Neural cell (in vitro differentiated cells): ENCODE data around the gene FAM107B. TPM values are rescaled to one million over a fixed set of nuclear protein-coding genes. Genes with fewer than 3 reads are reported as not detected.
A peak's percentile ranks its signal among the peaks of the same experiment; 100 is the strongest.

ENCODE experiments used
- H2AFZ ChIP-seq: fragments of 200-600, 300-800 bp; sonication (generic), shearing (Covaris generic); 2 replicates; pipeline ENCODE4 v1.6.0; 2014; ENCODE audit warnings: low read depth, mild to moderate bottlenecking, antibody characterized with exemption, low read length, moderate library complexity
- H3F3A ChIP-seq: fragments of 200-600 bp; shearing (Covaris generic); 2 replicates; pipeline ENCODE4 v1.6.1; 2016; ENCODE audit warnings: mild to moderate bottlenecking, moderate library complexity, mixed read lengths, antibody characterized with exemption, low read length; ENCODE audit not compliant: insufficient read depth, poor library complexity, severe bottlenecking
- H3K27ac ChIP-seq: fragments of 200-600, 300-800 bp; sonication (generic), shearing (Covaris generic); 2 replicates; pipeline ENCODE4 v1.5.1; 2014; ENCODE audit warnings: mild to moderate bottlenecking, low read length, moderate library complexity
- H3K27me3 ChIP-seq: fragments of 300-800, 200-600 bp; sonication (generic), shearing (Covaris generic); 2 replicates; pipeline ENCODE4 v1.6.0; 2014; ENCODE audit warnings: mild to moderate bottlenecking, low read depth, low read length, moderate library complexity; ENCODE audit not compliant: insufficient read depth
- H3K36me3 ChIP-seq: fragments of 300-800, 200-600 bp; sonication (generic), shearing (Covaris generic); 2 replicates; pipeline ENCODE4 v1.5.1; 2014; ENCODE audit warnings: mild to moderate bottlenecking, antibody characterized with exemption, low read length, moderate library complexity; ENCODE audit not compliant: insufficient read depth
- H3K4me2 ChIP-seq: fragments of 300-800, 200-600 bp; sonication (generic), shearing (Covaris generic); 2 replicates; pipeline ENCODE4 v1.6.0; 2014; ENCODE audit warnings: mild to moderate bottlenecking, low read length
- H3K4me3 ChIP-seq: fragments of 300-800, 200-600 bp; sonication (generic), shearing (Covaris generic); 2 replicates; pipeline ENCODE4 v1.5.1; 2014; ENCODE audit warnings: mild to moderate bottlenecking, low read length, moderate library complexity
- H3K79me2 ChIP-seq: fragments of 200-600 bp; shearing (Covaris generic); replicated peaks from 2 replicates; pipeline ENCODE4 v1.6.0; 2014; ENCODE audit warnings: mild to moderate bottlenecking, low read length, moderate library complexity; ENCODE audit not compliant: insufficient read depth
- H3K9ac ChIP-seq: fragments of 300-800, 200-600 bp; sonication (generic), shearing (Covaris generic); 2 replicates; pipeline ENCODE4 v1.6.1; 2016; ENCODE audit warnings: mild to moderate bottlenecking, low read length, mixed read lengths
- H3K9me2 ChIP-seq: fragments of 200-600 bp; shearing (Covaris generic); 2 replicates; pipeline ENCODE4 v1.6.1; 2016; ENCODE audit warnings: mild to moderate bottlenecking, low read length, mixed read lengths; ENCODE audit not compliant: insufficient read depth
- H3K9me3 ChIP-seq: fragments of 200-600, 300-800 bp; sonication (generic), shearing (Covaris generic); 2 replicates; pipeline ENCODE4 v1.6.1; 2016; ENCODE audit warnings: mild to moderate bottlenecking, mixed run types, low read length, moderate library complexity, mixed read lengths
- H4K20me1 ChIP-seq: fragments of 200-600 bp; shearing (Covaris generic); 2 replicates; pipeline ENCODE4 v1.6.1; 2016; ENCODE audit warnings: mild to moderate bottlenecking, mixed run types; ENCODE audit not compliant: insufficient read depth
- CTCF ChIP-seq: fragments of 450-650 bp; IDR thresholded peaks from 2 replicates; pipeline ENCODE4 v1.5.1; 2014; ENCODE audit warnings: antibody characterized with exemption, mild to moderate bottlenecking, moderate library complexity; ENCODE audit not compliant: poor library complexity, severe bottlenecking
- EP300 ChIP-seq: fragments of 450-650 bp; conservative IDR thresholded peaks from 2 replicates; pipeline ENCODE4 v1.6.1; 2014; ENCODE audit warnings: antibody characterized with exemption, mild to moderate bottlenecking, moderate library complexity; ENCODE audit not compliant: poor library complexity, severe bottlenecking
- EZH2 ChIP-seq: fragments of 200-600, 300-800 bp; shearing (Covaris generic), sonication (generic); IDR thresholded peaks from 2 replicates; pipeline ENCODE4 v1.6.1; 2014; ENCODE audit warnings: antibody characterized with exemption, low read length, borderline replicate concordance, mild to moderate bottlenecking; ENCODE audit not compliant: insufficient read depth, poor library complexity, severe bottlenecking
- MXI1 ChIP-seq: fragments of 450-650 bp; conservative IDR thresholded peaks from 2 replicates; pipeline ENCODE4 v1.6.1; 2014; ENCODE audit warnings: antibody characterized with exemption, mild to moderate bottlenecking; ENCODE audit not compliant: poor library complexity, severe bottlenecking
- POLR2AphosphoS5 ChIP-seq: IDR thresholded peaks from 2 replicates; pipeline ENCODE4 v1.6.1; 2012
- RAD21 ChIP-seq: fragments of 450-650 bp; conservative IDR thresholded peaks from 2 replicates; pipeline ENCODE4 v1.6.1; 2014; ENCODE audit warnings: antibody characterized with exemption, mild to moderate bottlenecking, moderate library complexity
- REST ChIP-seq: IDR thresholded peaks from 2 replicates; pipeline ENCODE4 v1.6.1; 2012; ENCODE audit warnings: borderline replicate concordance
- SMC3 ChIP-seq: fragments of 450-650 bp; conservative IDR thresholded peaks from 2 replicates; pipeline ENCODE4 v1.6.1; 2014; ENCODE audit warnings: antibody characterized with exemption, mild to moderate bottlenecking, moderate library complexity; ENCODE audit not compliant: poor library complexity
- TAF1 ChIP-seq: IDR thresholded peaks from 2 replicates; pipeline ENCODE4 v1.6.1; 2012; ENCODE audit warnings: low read depth
- polyA plus RNA-seq: library from polyadenylated mRNA; depleted of rRNA; stranded (reverse); fragments of >200 nt; gene quantifications from 2 replicates; pipeline ENCODE4 v1.2.3, GENCODE V29; 2014

Gene FAM107B
- polyA plus RNA-seq, 1 donor from 2014 or later: 106 TPM

- Histone ChIP-seq H3K4me3 (peak overlapping the region; percentile 14), H3K79me2 (peaks cover 78% of the 10 kb centered on the region), H3K27ac (peak overlapping the region; percentile 30), H4K20me1 (no peaks in the 10 kb centered on the region), H3K9me3 (no peaks in the 10 kb centered on the region), H3K4me2 (no peak overlapping the region), H3K9ac (no peak overlapping the region), H3K27me3 (no peaks in the 10 kb centered on the region), H3F3A (no peaks in the 10 kb centered on the region), H3K36me3 (no peaks in the 10 kb centered on the region), H2AFZ (no peak overlapping the region), H3K9me2 (no peaks in the 10 kb centered on the region)
- no peak for TF ChIP-seq EP300
- TF ChIP-seq REST: no peak
- TF ChIP-seq POLR2AphosphoS5: no peak
- no peak for TF ChIP-seq CTCF
- peak; percentile 81 for TF ChIP-seq MXI1
- no peak for TF ChIP-seq RAD21
- TF ChIP-seq EZH2: no peak
- no peak for TF ChIP-seq TAF1
Measured at GRCh38 chr10:14588084-14588937, 186.4 kb downstream of the FAM107B start.

- H3K4me2 ChIP-seq: no peak overlapping the region
- no peak overlapping the region for H2AFZ ChIP-seq
- H3F3A ChIP-seq: no peaks in the 10 kb centered on the region
- no peak overlapping the region for H3K9ac ChIP-seq
- peak overlapping the region; percentile 30 for H3K27ac ChIP-seq
- peak overlapping the region; percentile 14 for H3K4me3 ChIP-seq
- H3K9me2 ChIP-seq: no peaks in the 10 kb centered on the region
- H3K27me3 ChIP-seq: no peaks in the 10 kb centered on the region
- H3K79me2 ChIP-seq: peaks cover 74% of the 10 kb centered on the region
- no peak for TF ChIP-seq CTCF
- no peak for TF ChIP-seq EP300
- TF ChIP-seq RAD21: no peak
- TF ChIP-seq SMC3: no peak
- no peak for TF ChIP-seq MXI1
- no peaks in the 10 kb centered on the region for H3K9me3 ChIP-seq
- H4K20me1 ChIP-seq: no peaks in the 10 kb centered on the region
- H3K36me3 ChIP-seq: no peaks in the 10 kb centered on the region
Measured at GRCh38 chr10:14587540-14588083, 187.1 kb downstream of the FAM107B start.
